Measurements from ENCODE around the gene USP37.

DNA sequence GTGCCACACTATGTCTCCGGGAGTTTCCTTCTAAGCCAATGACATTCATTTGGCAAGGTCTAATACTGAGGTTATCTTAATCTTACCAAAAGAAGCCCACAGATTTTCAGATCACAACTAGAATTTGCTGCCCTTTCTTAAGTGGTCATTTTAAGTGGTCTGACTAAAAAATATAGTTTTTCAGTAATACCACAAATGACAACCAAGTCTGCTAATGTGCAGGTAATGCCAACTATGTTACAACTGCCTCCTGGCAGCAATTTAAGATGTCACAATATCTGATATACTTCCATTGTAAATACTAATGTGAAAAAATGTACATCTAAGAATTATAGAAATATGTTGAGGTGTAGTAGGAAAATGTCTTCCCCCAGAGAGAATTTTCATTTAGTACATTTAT, 49.3 kb downstream of the USP37 start:
- TF ChIP-seq, protein P1, sequence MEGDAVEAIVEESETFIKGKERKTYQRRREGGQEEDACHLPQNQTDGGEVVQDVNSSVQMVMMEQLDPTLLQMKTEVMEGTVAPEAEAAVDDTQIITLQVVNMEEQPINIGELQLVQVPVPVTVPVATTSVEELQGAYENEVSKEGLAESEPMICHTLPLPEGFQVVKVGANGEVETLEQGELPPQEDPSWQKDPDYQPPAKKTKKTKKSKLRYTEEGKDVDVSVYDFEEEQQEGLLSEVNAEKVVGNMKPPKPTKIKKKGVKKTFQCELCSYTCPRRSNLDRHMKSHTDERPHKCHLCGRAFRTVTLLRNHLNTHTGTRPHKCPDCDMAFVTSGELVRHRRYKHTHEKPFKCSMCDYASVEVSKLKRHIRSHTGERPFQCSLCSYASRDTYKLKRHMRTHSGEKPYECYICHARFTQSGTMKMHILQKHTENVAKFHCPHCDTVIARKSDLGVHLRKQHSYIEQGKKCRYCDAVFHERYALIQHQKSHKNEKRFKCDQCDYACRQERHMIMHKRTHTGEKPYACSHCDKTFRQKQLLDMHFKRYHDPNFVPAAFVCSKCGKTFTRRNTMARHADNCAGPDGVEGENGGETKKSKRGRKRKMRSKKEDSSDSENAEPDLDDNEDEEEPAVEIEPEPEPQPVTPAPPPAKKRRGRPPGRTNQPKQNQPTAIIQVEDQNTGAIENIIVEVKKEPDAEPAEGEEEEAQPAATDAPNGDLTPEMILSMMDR (IDR thresholded peaks at IDR 0.05; ENCODE audit: borderline replicate concordance, extremely low read depth, low read length, poor library complexity, severe bottlenecking), result no peak
- no peak for TF ChIP-seq EZH2 (IDR thresholded peaks at IDR 0.05; ENCODE audit: borderline replicate concordance, low read depth, low read length, severe bottlenecking)

Measured in DND-41 (cell line).